H1 (cell line): ENCODE results near the gene ZNF691. TPM values are rescaled to one million over a fixed set of nuclear protein-coding genes. Genes with fewer than 3 reads are reported as not detected.

Source experiments
- CTCF ChIA-PET: fragments of 300-600 bp; sonication (Branson Sonifier 250); formaldehyde crosslinking; loops from one replicate; lab custom pipeline; 2021; ENCODE audit not compliant: partially characterized antibody; lab: Charles Lee
- POLR2A ChIA-PET: fragments of 300-600 bp; sonication (Branson Sonifier 250); formaldehyde crosslinking; loops from one replicate; lab custom pipeline; 2021; ENCODE audit warnings: inconsistent platforms; ENCODE audit not compliant: partially characterized antibody; lab: Charles Lee
- DNase-seq, 2 experiments: peaks; one replicate each; pipeline versions ENCODE4 v3.0.0 to v3.0.0-alpha.2; 2010 to 2022; ENCODE audit warnings: low spot score in 2 of 2, low read depth in 1 of 2, mixed read lengths in 1 of 2
- FAIRE-seq: peaks from 2 replicates; lab custom pipeline; 2011; peaks lifted over from hg19 to GRCh38; lab: Jason Lieb, UNC
- H2AFZ ChIP-seq: 2 replicates; pipeline ENCODE4 v1.8.1; 2012; ENCODE audit warnings: low read length, inconsistent platforms
- H2AK5ac ChIP-seq: 2 replicates; pipeline ENCODE4 v1.6.1; 2013; ENCODE audit warnings: low read depth, low read length
- H2BK120ac ChIP-seq: replicated peaks from 2 replicates; pipeline ENCODE3; 2013; ENCODE audit warnings: low read depth, low read length, inconsistent platforms
- H2BK12ac ChIP-seq: 2 replicates; pipeline ENCODE4 v1.6.1; 2013; ENCODE audit warnings: low read depth, low read length
- H2BK15ac ChIP-seq: 2 replicates; pipeline ENCODE4 v1.6.1; 2013; ENCODE audit warnings: low read length
- H2BK20ac ChIP-seq: 2 replicates; pipeline ENCODE4 v1.6.1; 2013; ENCODE audit warnings: low read length
- H2BK5ac ChIP-seq: 2 replicates; pipeline ENCODE4 v1.6.1; 2013; ENCODE audit warnings: low read depth, low read length
- H3K14ac ChIP-seq: 2 replicates; pipeline ENCODE4 v1.6.1; 2013; ENCODE audit warnings: inconsistent platforms; ENCODE audit not compliant: insufficient read length
- H3K18ac ChIP-seq: 2 replicates; pipeline ENCODE4 v1.6.1; 2013; ENCODE audit warnings: low read length; ENCODE audit errors: extremely low read depth
- H3K23ac ChIP-seq: 2 replicates; pipeline ENCODE4 v1.6.1; 2013; ENCODE audit warnings: inconsistent platforms; ENCODE audit not compliant: insufficient read length
- H3K23me2 ChIP-seq: 2 replicates; pipeline ENCODE4 v1.6.1; 2013; ENCODE audit warnings: low read depth, low read length
- H3K27ac ChIP-seq: 2 replicates; pipeline ENCODE4 v1.6.1; 2011; ENCODE audit warnings: low read depth, low read length, inconsistent platforms
- H3K27me3 ChIP-seq, 4 experiments: replicated peaks in 1 of 4; 1 replicate in 1 of 4; 2 replicates in 3 of 4; pipeline versions ENCODE4 v1.6.1 to v1.8.1; 2011 to 2013; ENCODE audit warnings: low read length in 3 of 4, mild to moderate bottlenecking in 3 of 4, inconsistent platforms in 2 of 4, mixed read lengths in 2 of 4, moderate library complexity in 1 of 4; ENCODE audit not compliant: control insufficient read depth in 3 of 4, insufficient read depth in 3 of 4; ENCODE audit errors: extremely low read depth in 1 of 4
- H3K36me3 ChIP-seq, 4 experiments: 2 replicates each; pipeline versions ENCODE4 v1.6.1 to v1.8.1; 2011 to 2013; ENCODE audit warnings: mild to moderate bottlenecking in 4 of 4, low read length in 3 of 4, moderate library complexity in 2 of 4, control low read depth in 1 of 4, inconsistent platforms in 1 of 4; ENCODE audit not compliant: insufficient read depth in 4 of 4, control insufficient read depth in 2 of 4
- H3K4ac ChIP-seq: replicated peaks from 2 replicates; pipeline ENCODE3; 2013; ENCODE audit warnings: low read length, low read depth, mixed read lengths, inconsistent platforms; ENCODE audit not compliant: insufficient read length
- H3K4me1 ChIP-seq, 4 experiments: replicated peaks in 1 of 4; 1 replicate in 1 of 4; 2 replicates in 3 of 4; pipeline versions ENCODE4 v1.6.1 to v1.8.1; 2011 to 2013; ENCODE audit warnings: low read length in 3 of 4, inconsistent platforms in 2 of 4, mixed read lengths in 1 of 4; ENCODE audit not compliant: insufficient read depth in 4 of 4, control insufficient read depth in 3 of 4
- H3K4me2 ChIP-seq, 2 experiments: 2 replicates each; pipeline versions ENCODE4 v1.6.1 to v1.8.1; 2011 to 2013; ENCODE audit warnings: low read depth in 2 of 2, low read length in 2 of 2, control low read depth in 1 of 2, inconsistent platforms in 1 of 2, mild to moderate bottlenecking in 1 of 2; ENCODE audit not compliant: insufficient read depth in 1 of 2
- H3K4me3 ChIP-seq, 4 experiments: fragments of 200-600, 300-600 bp in 1 of 4; sonication (generic), shearing (Covaris generic), sonication (Bioruptor Twin) in 1 of 4; 2 replicates each; pipeline versions ENCODE4 v1.5.1 to v1.8.1; 2011 to 2016; ENCODE audit warnings: low read length in 4 of 4, low read depth in 3 of 4, control low read depth in 2 of 4, inconsistent platforms in 2 of 4, mild to moderate bottlenecking in 2 of 4, mixed read lengths in 1 of 4, moderate library complexity in 1 of 4; ENCODE audit not compliant: insufficient read depth in 2 of 4; ENCODE audit errors: extremely low read depth in 1 of 4
- H3K56ac ChIP-seq: replicated peaks from 2 replicates; pipeline ENCODE3; 2013; ENCODE audit warnings: low read depth, mild to moderate bottlenecking, mixed read lengths, low read length, inconsistent platforms; ENCODE audit not compliant: insufficient read length
- H3K79me1 ChIP-seq: 2 replicates; pipeline ENCODE4 v1.6.1; 2013; ENCODE audit warnings: low read depth, low read length, control low read depth
- H3K79me2 ChIP-seq, 2 experiments: 2 replicates each; pipeline versions ENCODE4 v1.6.1 to v1.8.1; 2012 to 2013; ENCODE audit warnings: low read length in 2 of 2, mild to moderate bottlenecking in 2 of 2, inconsistent platforms in 1 of 2; ENCODE audit not compliant: insufficient read depth in 2 of 2, control insufficient read depth in 1 of 2
- H3K9ac ChIP-seq, 4 experiments: replicated peaks in 1 of 4; 1 replicate in 1 of 4; 2 replicates in 3 of 4; pipeline versions ENCODE4 v1.6.1 to v1.8.1; 2011 to 2013; ENCODE audit warnings: low read depth in 3 of 4, low read length in 3 of 4, control low read depth in 2 of 4, mild to moderate bottlenecking in 2 of 4, moderate library complexity in 2 of 4, inconsistent platforms in 1 of 4; ENCODE audit errors: extremely low read depth in 1 of 4
- H3K9me3 ChIP-seq, 2 experiments: 2 replicates each; pipeline versions ENCODE4 v1.6.1 to v1.8.1; 2012 to 2013; ENCODE audit warnings: mild to moderate bottlenecking in 2 of 2, moderate library complexity in 2 of 2, control low read depth in 1 of 2, inconsistent platforms in 1 of 2, low read depth in 1 of 2, low read length in 1 of 2, mixed read lengths in 1 of 2; ENCODE audit not compliant: insufficient read depth in 2 of 2
- H4K20me1 ChIP-seq, 2 experiments: replicated peaks in 1 of 2; 2 replicates each; pipeline versions ENCODE3 to v1.8.1; 2011 to 2013; ENCODE audit warnings: inconsistent platforms in 2 of 2, low read length in 2 of 2, mild to moderate bottlenecking in 1 of 2; ENCODE audit not compliant: insufficient read depth in 2 of 2, control insufficient read depth in 1 of 2
- H4K5ac ChIP-seq: 2 replicates; pipeline ENCODE4 v1.6.1; 2013; ENCODE audit warnings: low read length, low read depth, mixed read lengths, inconsistent platforms; ENCODE audit not compliant: insufficient read length
- H4K8ac ChIP-seq: 2 replicates; pipeline ENCODE4 v1.8.0; 2013; ENCODE audit warnings: mild to moderate bottlenecking, moderate library complexity, low read length, inconsistent platforms; ENCODE audit not compliant: insufficient read depth; ENCODE audit errors: extremely low read depth
- H4K91ac ChIP-seq: replicated peaks from 2 replicates; pipeline ENCODE3; 2013; ENCODE audit warnings: low read length, mixed read lengths, inconsistent platforms; ENCODE audit not compliant: insufficient read length
- ATF2 ChIP-seq: IDR thresholded peaks from 2 replicates; pipeline ENCODE4 v1.6.1; 2012; ENCODE audit warnings: low read length, inconsistent platforms
- CHD2 ChIP-seq: IDR thresholded peaks from 2 replicates; pipeline ENCODE4 v1.6.1; 2012; ENCODE audit warnings: low read length, improper control_type of control experiment
- EP300 ChIP-seq, 2 experiments: IDR thresholded peaks; 1 replicate in 1 of 2; 2 replicates in 1 of 2; pipeline ENCODE4 v1.6.1; 2011 to 2012; ENCODE audit warnings: low read depth in 2 of 2, low read length in 2 of 2, mild to moderate bottlenecking in 2 of 2, borderline replicate concordance in 1 of 2, inconsistent platforms in 1 of 2, moderate library complexity in 1 of 2
- HDAC2 ChIP-seq, 2 experiments: fragments of 300-600 bp in 1 of 2; sonication (generic) in 1 of 2; IDR thresholded peaks; 2 replicates each; pipeline ENCODE4 v1.6.1; 2011 to 2012; ENCODE audit warnings: low read depth in 2 of 2, low read length in 2 of 2, mild to moderate bottlenecking in 2 of 2, moderate library complexity in 2 of 2, borderline replicate concordance in 1 of 2, inconsistent platforms in 1 of 2
- RAD21 ChIP-seq, 2 experiments: IDR thresholded peaks in 1 of 2; conservative IDR thresholded peaks in 1 of 2; 2 replicates each; pipeline ENCODE4 v1.6.1; 2011; ENCODE audit warnings: low read depth in 2 of 2, low read length in 2 of 2, improper control_type of control experiment in 1 of 2, inconsistent platforms in 1 of 2, mild to moderate bottlenecking in 1 of 2, moderate library complexity in 1 of 2
- WGBS, 2 experiments: shearing (Covaris generic) in 1 of 2; methylation state at CpG; one replicate each; pipeline versions ENCODE4 v1.1.6 to v1.1.7; 2013 to 2015; ENCODE audit warnings: low lambda C conversion rate in 2 of 2, mixed read lengths in 2 of 2, inconsistent platforms in 1 of 2, low coverage in 1 of 2, missing lambda C conversion rate in 1 of 2; ENCODE audit not compliant: insufficient replicate concordance in 2 of 2, insufficient coverage in 1 of 2, insufficient read length in 1 of 2; ENCODE audit errors: extremely low coverage in 1 of 2, missing lambda C conversion rate in 1 of 2; 5-methylcytosine and 5-hydroxymethylcytosine counted together
- polyA plus RNA-seq, 7 experiments: library from polyadenylated mRNA; depleted of rRNA in 3 of 7; stranded (reverse) in 5 of 7; unstranded in 2 of 7; fragments of >200 nt in 5 of 7; fragments of 200-250 nt in 2 of 7; gene quantifications; 1 replicate in 5 of 7; 2 replicates in 1 of 7; 4 replicates in 1 of 7; pipeline versions ENCODE4 v1.2.1 to v1.2.3, GENCODE V29; 2011 to 2013; ENCODE audit warnings: missing spikeins in 2 of 7, mixed read lengths in 2 of 7
- total RNA-seq: library from RNA; stranded (reverse); fragmentation: NEBNext Ultra II Directional; extraction: Animal tissue kit (Norgen Biotek cat#: 25700); gene quantifications from 2 replicates; pipeline ENCODE4 v1.2.1, GENCODE V29; 2021

ZNF691 gene
- total and polyA plus RNA-seq, 2 of the 8 experiments (the other 6 are each of a cell fraction or from before 2014, with no cell fraction given): 19.5 TPM

- Histone ChIP-seq H3K27ac (no peak overlapping the region), H3K27me3 (no peaks in the 10 kb centered on the region), H2BK12ac (no peak overlapping the region), H3K14ac (no peak overlapping the region), H4K5ac (no peak overlapping the region), H3K9ac (no peak overlapping the region; a peak in 1 of 7 replicates), H2AFZ (no peak overlapping the region), H4K91ac (no peak overlapping the region), H3K18ac (no peak overlapping the region), H3K79me2 (no peaks in the 10 kb centered on the region), H3K4ac (no peak overlapping the region), H3K79me1 (no peaks in the 10 kb centered on the region), H3K4me2 (no peak overlapping the region), H3K36me3 (no peaks in the 10 kb centered on the region), H4K20me1 (no peaks in the 10 kb centered on the region), H3K4me3 (no peak overlapping the region), H2BK120ac (no peak overlapping the region), H2AK5ac (no peak overlapping the region), H3K56ac (no peak overlapping the region), H2BK5ac (no peak overlapping the region), H2BK15ac (no peak overlapping the region), H3K9me3 (no peaks in the 10 kb centered on the region), H3K23ac (no peak overlapping the region), H3K4me1 (no peaks in the 10 kb centered on the region; a peak in 1 of 7 replicates), H4K8ac (no peak overlapping the region), H2BK20ac (no peak overlapping the region), H3K23me2 (no peaks in the 10 kb centered on the region)
- CTCF ChIA-PET: interaction anchor here (0.6 to 2.3 kb wide), 5 partner anchors 9 to 182 kb away, joined by 3 to 6 read pairs (median 3); no protein-coding TSS in a partner anchor
- FAIRE-seq (no peak), DNase-seq (no peak)
- POLR2A ChIA-PET: no interaction called here
- WGBS, 2 experiments: 92% methylated on average over 5 of the region's 5 CpGs; no CpG with 5 or more reads in 1 of the 2 experiments
- TF ChIP-seq HDAC2 (IDR thresholded peaks at IDR 0.05; ENCODE audit: borderline replicate concordance in 1 of 2, low read depth in 2 of 2, low read length in 2 of 2) (no peak), CHD2 (no peak), EP300 (IDR thresholded peaks at IDR 0.05; ENCODE audit: borderline replicate concordance in 1 of 2, low read depth in 2 of 2, low read length in 2 of 2) (no peak), RAD21 (IDR thresholded peaks at IDR 0.05 in 1 of 2, conservative IDR thresholded peaks at IDR 0.05 in 1 of 2; ENCODE audit: low read depth in 2 of 2, low read length in 2 of 2) (no peak), ATF2 (no peak)
Observed at GRCh38 chr1:42891465-42892138, 45.2 kb downstream of the ZNF691 start.
